Endothelial cell of umbilical vein (primary cell): ENCODE measurements around the gene WNT6. TPM values are rescaled to one million over a fixed set of nuclear protein-coding genes. Genes with fewer than 3 reads are reported as not detected.
A peak's percentile ranks its signal among the peaks of the same experiment; 100 is the strongest.

Experiments used
- BruUV-seq: library from RNA; stranded (reverse); fragments of 400-500 nt; replicated peaks from 2 replicates; lab custom pipeline; 2021; lab: Mats Ljungman, UMichigan
- CTCF ChIA-PET: fragments of 300-600, 350-600 bp; sonication (Branson Sonifier 250); formaldehyde crosslinking; loops from one replicate; lab custom pipeline; 2021; ENCODE audit warnings: antibody characterized with exemption, inconsistent platforms; lab: Charles Lee
- POLR2A ChIA-PET: fragments of 300-600, 350-600 bp; sonication (Branson Sonifier 250); formaldehyde crosslinking; loops from one replicate; lab custom pipeline; 2021; ENCODE audit warnings: antibody characterized with exemption, inconsistent platforms; lab: Charles Lee
- DNase-seq: peaks from one replicate; pipeline ENCODE4 v3.0.0-alpha.2; 2011; ENCODE audit warnings: low read depth, low spot score
- FAIRE-seq: peaks from 2 replicates; lab custom pipeline; 2011; peaks lifted over from hg19 to GRCh38; lab: Jason Lieb, UNC
- H2AFZ ChIP-seq: 2 replicates; pipeline ENCODE4 v1.6.0; 2012; ENCODE audit warnings: low read depth, low read length, control low read depth, inconsistent platforms
- H3K27ac ChIP-seq: 2 replicates; pipeline ENCODE4 v1.5.1; 2011; ENCODE audit warnings: low read depth, mild to moderate bottlenecking, control low read depth, low read length, moderate library complexity; ENCODE audit not compliant: insufficient read depth
- H3K27me3 ChIP-seq, 2 experiments: 2 replicates each; pipeline versions ENCODE4 v1.6.0 to v1.6.1; 2011; ENCODE audit warnings: low read length in 2 of 2, mixed read lengths in 1 of 2; ENCODE audit not compliant: control insufficient read depth in 2 of 2, insufficient read depth in 2 of 2
- H3K36me3 ChIP-seq, 2 experiments: 2 replicates in 1 of 2; 3 replicates in 1 of 2; pipeline ENCODE4 v1.5.1; 2011; ENCODE audit warnings: low read length in 2 of 2, mild to moderate bottlenecking in 1 of 2, moderate library complexity in 1 of 2; ENCODE audit not compliant: control insufficient read depth in 2 of 2, insufficient read depth in 2 of 2; ENCODE audit errors: extremely low read depth in 1 of 2
- H3K4me1 ChIP-seq: 3 replicates; pipeline ENCODE4 v1.5.1; 2011; ENCODE audit warnings: mild to moderate bottlenecking, low read length; ENCODE audit not compliant: control insufficient read depth, insufficient read depth; ENCODE audit errors: extremely low read depth
- H3K4me2 ChIP-seq: 2 replicates; pipeline ENCODE4 v1.6.1; 2011; ENCODE audit warnings: low read length, control low read depth, mixed read lengths; ENCODE audit not compliant: insufficient read depth
- H3K4me3 ChIP-seq, 3 experiments: fragments of 200-600 bp in 1 of 3; sonication (generic), shearing (Covaris generic) in 1 of 3; replicated peaks in 1 of 3; 2 replicates each; pipeline ENCODE4 v1.5.1; 2011 to 2016; ENCODE audit warnings: control low read depth in 3 of 3, low read length in 3 of 3, mild to moderate bottlenecking in 2 of 3, inconsistent platforms in 1 of 3, low read depth in 1 of 3, moderate library complexity in 1 of 3; ENCODE audit not compliant: insufficient read depth in 1 of 3
- H3K79me2 ChIP-seq: 2 replicates; pipeline ENCODE4 v1.6.0; 2012; ENCODE audit warnings: low read length, inconsistent platforms; ENCODE audit not compliant: control insufficient read depth, insufficient read depth
- H3K9ac ChIP-seq: replicated peaks from 2 replicates; pipeline ENCODE3; 2011; ENCODE audit warnings: low read length, control low read depth; ENCODE audit not compliant: insufficient read depth; ENCODE audit errors: extremely low read depth
- H3K9me1 ChIP-seq: replicated peaks from 3 replicates; pipeline ENCODE4 v1.6.0; 2011; ENCODE audit warnings: mild to moderate bottlenecking, low read length; ENCODE audit not compliant: control insufficient read depth, insufficient read depth; ENCODE audit errors: extremely low read depth
- H3K9me3 ChIP-seq: replicated peaks from 2 replicates; pipeline ENCODE4 v1.5.1; 2012; ENCODE audit warnings: low read length, inconsistent platforms; ENCODE audit not compliant: control insufficient read depth, insufficient read depth
- H4K20me1 ChIP-seq: replicated peaks from 2 replicates; pipeline ENCODE3; 2011; ENCODE audit warnings: mild to moderate bottlenecking, low read length; ENCODE audit not compliant: control insufficient read depth, insufficient read depth; ENCODE audit errors: extremely low read depth
- EZH2 ChIP-seq: IDR thresholded peaks from 2 replicates; pipeline ENCODE4 v1.6.1; 2012; ENCODE audit warnings: borderline replicate concordance, low read depth, mild to moderate bottlenecking, moderate library complexity, low read length, inconsistent platforms; ENCODE audit not compliant: severe bottlenecking
- JUN ChIP-seq: IDR thresholded peaks from 2 replicates; pipeline ENCODE4 v1.6.1; 2011; ENCODE audit warnings: borderline replicate concordance, low read depth; ENCODE audit not compliant: insufficient read length, insufficient read depth
- MYC ChIP-seq: IDR thresholded peaks from one replicate; pipeline ENCODE4 v1.6.1; 2011; ENCODE audit warnings: mild to moderate bottlenecking, low read depth, low read length
- POLR2A ChIP-seq: IDR thresholded peaks from 2 replicates; pipeline ENCODE4 v1.6.1; 2012; ENCODE audit warnings: low read depth, mild to moderate bottlenecking, control low read depth, low read length
- dilution Hi-C: fragments of 300-500 bp; cut with MboI; formaldehyde crosslinking; loops from one replicate; pipeline ENCODE4 v1.15.0; 2019; ENCODE audit warnings: low sequenced_read_pairs; ENCODE audit not compliant: extremely low pct_ligation_motif_present
- intact Hi-C: fragments of 100-400 bp; cut with micrococcal nuclease; formaldehyde crosslinking; loops from one replicate; pipeline ENCODE4 v1.10.0; 2022
- polyA plus RNA-seq, 4 experiments: library from polyadenylated mRNA; depleted of rRNA in 3 of 4; stranded (reverse) in 3 of 4; unstranded in 1 of 4; fragments of >200 nt; gene quantifications; 2 replicates each; pipeline versions ENCODE4 v1.2.1 to v1.2.3, GENCODE V29; 2011 to 2012; ENCODE audit warnings: missing spikeins in 1 of 4
- total RNA-seq: library from RNA; stranded (reverse); gene quantifications from 2 replicates; pipeline ENCODE4 v1.2.3, GENCODE V29; 2021
- TF ChIP-seq, protein P1 (sequence below): IDR thresholded peaks from 2 replicates; pipeline ENCODE4 v1.6.1; 2011; ENCODE audit not compliant: insufficient read depth, insufficient read length
- TF ChIP-seq, protein P2 (sequence below), 2 donors: IDR thresholded peaks; 1 replicate in 1 of 2; 2 replicates in 1 of 2; pipeline ENCODE4 v1.5.1; 2011; ENCODE audit warnings: low read length in 2 of 2, mild to moderate bottlenecking in 2 of 2, moderate library complexity in 2 of 2, control low read depth in 1 of 2, inconsistent platforms in 1 of 2, low read depth in 1 of 2; ENCODE audit not compliant: insufficient read depth in 1 of 2; ENCODE audit errors: extremely low read depth in 1 of 2

WNT6 gene
- total and polyA plus RNA-seq, 2 donors (not counting 3 experiments of a cell fraction or from before 2014, with no cell fraction given) = not detected

DNA sequence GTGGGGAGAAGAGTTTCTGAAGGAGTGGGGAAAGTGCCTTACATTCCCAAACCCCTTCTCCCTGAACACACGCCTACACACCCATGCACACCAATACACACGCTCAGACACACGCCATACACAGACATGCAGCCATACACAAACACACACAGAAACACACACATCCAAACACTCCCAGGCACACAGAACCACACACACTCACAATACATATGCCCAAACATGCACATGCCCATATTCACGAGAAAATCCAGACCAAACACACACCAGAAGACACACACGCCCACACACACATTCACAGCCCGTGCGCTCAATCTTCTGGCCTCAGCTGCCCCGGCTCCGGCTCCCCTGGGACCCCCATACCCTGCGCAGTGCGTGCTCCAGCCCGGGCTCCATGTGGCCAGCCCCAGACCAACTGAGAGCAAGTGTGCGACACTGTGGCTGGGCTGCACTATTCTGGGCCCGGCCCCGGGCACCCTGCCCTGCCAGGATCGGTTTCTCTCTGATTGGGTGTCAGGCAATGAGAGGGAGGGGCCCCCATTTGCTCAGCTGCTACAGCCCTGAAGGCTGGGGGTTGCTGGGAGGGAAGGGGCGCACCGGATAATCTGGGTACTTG lies 28.1 kb upstream of the WNT6 start, which contains the start of gene PRKAG3:
TSS of gene PRKAG3 (minus strand) at position 426 of the 613 bp plus-strand sequence.
- Histone ChIP-seq H3K79me2 (no peaks in the 10 kb centered on the region), H3K9me1 (no peaks in the 10 kb centered on the region), H3K4me3 (no peak within 1 kb of the TSS), H3K36me3 (no peaks in the 10 kb centered on the region), H3K27ac (peak within 1 kb of the TSS; percentile 65), H3K27me3 (no peaks in the 10 kb centered on the region), H3K9ac (peak within 1 kb of the TSS; percentile 8), H2AFZ (peak within 1 kb of the TSS; percentile 87), H3K9me3 (no peaks in the 10 kb centered on the region), H3K4me2 (peak within 1 kb of the TSS; percentile 50), H4K20me1 (no peaks in the 10 kb centered on the region), H3K4me1 (peaks cover 17% of the 10 kb centered on the region)
- no TSS peak for BruUV-seq
- ChIA-PET CTCF (interaction anchor here (1.2 to 3.5 kb wide), 4 partner anchors 8 to 121 kb away, joined by 3 to 44 read pairs (median 8); partner anchors contain the start of gene TTLL4), POLR2A (no interaction called here)
- no peak for FAIRE-seq
- intact Hi-C loops = no loop called here
- TF ChIP-seq POLR2A = no peak
- TF ChIP-seq EZH2 = no peak
- no peak for TF ChIP-seq MYC
- TF ChIP-seq JUN = no peak
- TF ChIP-seq, protein P1, sequence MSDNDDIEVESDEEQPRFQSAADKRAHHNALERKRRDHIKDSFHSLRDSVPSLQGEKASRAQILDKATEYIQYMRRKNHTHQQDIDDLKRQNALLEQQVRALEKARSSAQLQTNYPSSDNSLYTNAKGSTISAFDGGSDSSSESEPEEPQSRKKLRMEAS = no peak
- TF ChIP-seq, protein P2, sequence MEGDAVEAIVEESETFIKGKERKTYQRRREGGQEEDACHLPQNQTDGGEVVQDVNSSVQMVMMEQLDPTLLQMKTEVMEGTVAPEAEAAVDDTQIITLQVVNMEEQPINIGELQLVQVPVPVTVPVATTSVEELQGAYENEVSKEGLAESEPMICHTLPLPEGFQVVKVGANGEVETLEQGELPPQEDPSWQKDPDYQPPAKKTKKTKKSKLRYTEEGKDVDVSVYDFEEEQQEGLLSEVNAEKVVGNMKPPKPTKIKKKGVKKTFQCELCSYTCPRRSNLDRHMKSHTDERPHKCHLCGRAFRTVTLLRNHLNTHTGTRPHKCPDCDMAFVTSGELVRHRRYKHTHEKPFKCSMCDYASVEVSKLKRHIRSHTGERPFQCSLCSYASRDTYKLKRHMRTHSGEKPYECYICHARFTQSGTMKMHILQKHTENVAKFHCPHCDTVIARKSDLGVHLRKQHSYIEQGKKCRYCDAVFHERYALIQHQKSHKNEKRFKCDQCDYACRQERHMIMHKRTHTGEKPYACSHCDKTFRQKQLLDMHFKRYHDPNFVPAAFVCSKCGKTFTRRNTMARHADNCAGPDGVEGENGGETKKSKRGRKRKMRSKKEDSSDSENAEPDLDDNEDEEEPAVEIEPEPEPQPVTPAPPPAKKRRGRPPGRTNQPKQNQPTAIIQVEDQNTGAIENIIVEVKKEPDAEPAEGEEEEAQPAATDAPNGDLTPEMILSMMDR (IDR thresholded peaks at IDR 0.05; ENCODE audit: extremely low read depth in 1 of 2, insufficient read depth in 1 of 2, low read depth in 1 of 2, low read length in 2 of 2) = no peak
- DNase-seq = no peak
- dilution Hi-C loops = no loop called here
